Activated T-cell treated with anti-CD3 and anti-CD28 coated beads for 48 hours (primary cell): ENCODE data around the gene TRABD2B.

ENCODE experiments used
- DNase-seq: peaks from one replicate; pipeline ENCODE4 v3.0.0-alpha.2; 2020; ENCODE audit warnings: low read depth

The TRABD2B gene

GRCh38 chr1:47725000-47725473 lies 272.1 kb downstream of the TRABD2B start:
- DNase-seq, result no peak

GRCh38 chr1:47724432-47724999 lies 272.7 kb downstream of the TRABD2B start:
- no peak for DNase-seq

- DNase-seq, result no peak
These were observed 274.1 kb downstream of the TRABD2B start for GRCh38 chr1:47722909-47723580.

- DNase-seq, result no peak
These were observed 275.1 kb downstream of the TRABD2B start for GRCh38 chr1:47722101-47722500.

GRCh38 chr1:47720111-47720510 lies 277.1 kb downstream of the TRABD2B start:
- DNase-seq, result no peak

- DNase-seq, result no peak
These were observed 279.8 kb downstream of the TRABD2B start for GRCh38 chr1:47717341-47717740.

GRCh38 chr1:47713975-47714767 lies 283.0 kb downstream of the TRABD2B start:
- no peak for DNase-seq

GRCh38 chr1:47713333-47713953 lies 283.7 kb downstream of the TRABD2B start:
- no peak for DNase-seq

GRCh38 chr1:47712596-47713299 lies 284.4 kb downstream of the TRABD2B start:
- no peak for DNase-seq

GRCh38 chr1:47711848-47712492 lies 285.2 kb downstream of the TRABD2B start:
- DNase-seq, result no peak

GRCh38 chr1:47711184-47711847 lies 285.9 kb downstream of the TRABD2B start:
- DNase-seq, result no peak
